ENCODE measurements around the gene TPCN2.

- TF ChIP-seq KDM5A (IDR thresholded peaks at IDR 0.05; ENCODE audit: low read length) (no peak), CTCF (IDR thresholded peaks at IDR 0.05; ENCODE audit: control extremely low read depth in 1 of 3, insufficient read depth in 1 of 3, low read depth in 1 of 3, low read length in 3 of 3) (no peak), FOSL1 (IDR thresholded peaks at IDR 0.05; ENCODE audit: insufficient read depth, low read depth, low read length) (no peak), YY1 (IDR thresholded peaks at IDR 0.05; ENCODE audit: low read depth, low read length) (no peak), CEBPB (IDR thresholded peaks at IDR 0.05; ENCODE audit: low read depth, low read length) (no peak), EGR1 (IDR thresholded peaks at IDR 0.05; ENCODE audit: borderline replicate concordance, low read depth, low read length) (no peak), JUN (IDR thresholded peaks at IDR 0.05; ENCODE audit: low read depth, low read length) (no peak), POLR2A (IDR thresholded peaks at IDR 0.05; ENCODE audit: control extremely low read depth in 1 of 2, low read depth in 2 of 2, low read length in 2 of 2) (no peak), BRCA1 (IDR thresholded peaks at IDR 0.05; ENCODE audit: low read depth, low read length) (no peak), BCL11A (IDR thresholded peaks at IDR 0.05; ENCODE audit: low read depth in 2 of 2, low read length in 2 of 2) (no peak), MAX (IDR thresholded peaks at IDR 0.05) (no peak)
Observed at GRCh38 chr11:69157822-69158231, 109.1 kb downstream of the TPCN2 start.
